Measurements from ENCODE around the gene SLC22A8.

- TF ChIP-seq CTCF (IDR thresholded peaks at IDR 0.05) (no peak), POLR2A (IDR thresholded peaks at IDR 0.05) (no peak)
Observed at GRCh38 chr11:62980133-62980760, 35.4 kb downstream of the SLC22A8 start.
